Ecto neural progenitor cell (in vitro differentiated cells): ENCODE data around the gene SFRP5.

ENCODE experiments used
- DNase-seq: peaks from one replicate; pipeline ENCODE4 v3.0.0-alpha.2; 2018; ENCODE audit warnings: low spot score

SFRP5 gene

GRCh38 chr10:97765201-97765600, 6.6 kb downstream of the SFRP5 start:
- DNase-seq, result no peak

GRCh38 chr10:97764519-97764931, 7.3 kb downstream of the SFRP5 start:
- no peak for DNase-seq

DNA sequence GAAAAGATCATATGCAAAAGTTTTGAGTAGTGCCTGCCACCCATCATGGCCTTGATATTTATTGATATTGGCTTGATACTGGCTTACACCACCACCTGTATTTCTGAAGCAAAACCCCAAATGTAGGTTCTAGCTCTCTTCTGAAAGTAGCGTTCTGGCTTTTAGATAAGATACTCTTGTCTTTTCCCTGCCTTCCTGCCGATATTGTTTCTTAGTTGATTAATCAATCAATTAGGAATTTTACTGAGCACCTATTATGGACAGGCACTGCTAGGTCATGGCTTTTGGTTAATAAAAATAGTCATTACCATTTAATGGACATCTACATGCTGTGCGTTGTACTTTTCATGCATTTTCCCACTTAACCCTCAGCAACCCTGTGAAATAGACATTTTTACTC, 7.9 kb downstream of the SFRP5 start:
- DNase-seq, result no peak

DNA sequence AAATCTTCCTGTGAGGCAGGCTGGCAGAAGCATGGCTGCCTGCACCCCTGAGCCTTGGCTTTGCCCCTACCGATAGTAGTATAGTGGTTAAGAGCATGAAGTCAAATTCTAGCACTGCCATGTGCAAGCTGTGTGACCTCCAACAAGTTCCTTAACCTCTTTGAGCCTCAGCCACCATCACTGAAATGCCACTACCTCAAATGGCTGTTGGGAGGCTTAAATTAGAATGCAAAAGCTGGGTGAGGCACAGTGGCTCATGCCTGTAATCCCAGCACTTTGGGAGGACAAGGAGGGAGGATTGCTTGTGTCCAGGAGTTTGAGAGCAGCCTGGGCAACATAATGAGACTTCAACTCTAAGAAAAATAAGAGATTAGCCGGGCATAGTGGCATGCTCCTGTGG, 8.4 kb downstream of the SFRP5 start:
- DNase-seq, result no peak

DNA sequence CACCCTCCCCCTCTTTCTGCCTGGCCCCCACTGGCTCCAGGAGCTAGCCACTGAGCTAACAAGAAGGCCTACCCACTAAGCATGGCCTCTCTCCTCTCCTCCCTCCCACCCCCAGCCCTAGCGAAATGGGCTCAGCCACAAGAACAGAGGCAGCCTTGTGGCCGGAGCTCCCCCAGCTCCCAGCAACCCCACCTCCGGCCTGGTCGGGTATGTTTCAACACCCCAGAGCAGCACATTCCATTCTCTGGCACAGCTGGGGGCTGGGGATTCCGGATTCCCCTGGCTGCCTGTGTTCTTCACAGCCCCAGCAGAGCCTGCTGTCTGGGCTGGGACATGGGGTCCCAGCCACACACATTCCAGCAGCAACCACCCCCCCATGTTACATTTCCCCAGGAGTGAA, 9.0 kb downstream of the SFRP5 start:
- peak; percentile 74 for DNase-seq

DNA sequence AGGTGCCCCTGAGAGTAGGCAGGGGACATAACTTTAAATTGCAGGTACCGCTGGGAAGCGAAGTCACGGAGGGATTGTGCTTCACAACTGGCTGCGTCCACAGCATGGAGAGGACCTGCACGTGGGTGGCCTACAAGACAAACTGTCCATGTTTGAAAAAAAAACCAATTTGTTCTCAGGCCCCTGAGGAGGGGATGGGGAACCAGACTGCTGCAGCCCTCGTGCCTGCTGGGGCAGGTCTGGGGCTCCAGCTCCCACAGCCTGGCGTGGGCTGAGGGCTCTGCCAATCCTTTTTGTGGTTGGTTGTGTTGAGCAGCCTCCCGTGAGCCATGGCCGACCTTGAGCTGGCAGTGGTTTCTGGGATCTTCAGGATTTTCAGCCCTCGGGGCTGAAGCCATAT, 9.7 kb downstream of the SFRP5 start:
- DNase-seq, result no peak

DNA sequence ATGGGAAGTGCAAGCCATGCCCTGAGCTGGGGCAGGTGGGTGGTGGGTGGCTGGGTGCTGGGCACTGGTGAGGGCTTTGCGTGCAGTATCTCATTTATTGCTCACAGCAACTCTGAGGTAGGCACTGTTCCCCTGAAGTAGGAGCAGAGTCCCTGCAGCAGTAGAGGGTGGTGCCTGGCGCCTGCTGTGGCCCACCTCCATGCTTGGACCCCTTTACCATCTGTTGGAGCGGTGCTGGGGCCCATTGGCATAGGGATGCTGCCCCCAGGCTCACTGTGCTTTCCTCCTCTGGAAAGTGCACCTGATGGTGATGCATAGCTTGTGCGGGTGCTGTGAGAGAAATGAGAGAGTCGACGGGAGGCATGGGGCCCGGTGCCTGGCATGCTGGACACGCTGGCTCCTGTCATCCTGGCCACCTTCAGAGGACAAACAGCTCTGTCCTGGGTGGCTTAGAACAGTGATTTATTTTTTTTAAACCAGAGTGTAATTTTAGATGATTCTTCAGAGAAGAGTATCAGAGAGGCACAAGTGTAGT, 10.4 kb downstream of the SFRP5 start:
- DNase-seq, result no peak

DNA sequence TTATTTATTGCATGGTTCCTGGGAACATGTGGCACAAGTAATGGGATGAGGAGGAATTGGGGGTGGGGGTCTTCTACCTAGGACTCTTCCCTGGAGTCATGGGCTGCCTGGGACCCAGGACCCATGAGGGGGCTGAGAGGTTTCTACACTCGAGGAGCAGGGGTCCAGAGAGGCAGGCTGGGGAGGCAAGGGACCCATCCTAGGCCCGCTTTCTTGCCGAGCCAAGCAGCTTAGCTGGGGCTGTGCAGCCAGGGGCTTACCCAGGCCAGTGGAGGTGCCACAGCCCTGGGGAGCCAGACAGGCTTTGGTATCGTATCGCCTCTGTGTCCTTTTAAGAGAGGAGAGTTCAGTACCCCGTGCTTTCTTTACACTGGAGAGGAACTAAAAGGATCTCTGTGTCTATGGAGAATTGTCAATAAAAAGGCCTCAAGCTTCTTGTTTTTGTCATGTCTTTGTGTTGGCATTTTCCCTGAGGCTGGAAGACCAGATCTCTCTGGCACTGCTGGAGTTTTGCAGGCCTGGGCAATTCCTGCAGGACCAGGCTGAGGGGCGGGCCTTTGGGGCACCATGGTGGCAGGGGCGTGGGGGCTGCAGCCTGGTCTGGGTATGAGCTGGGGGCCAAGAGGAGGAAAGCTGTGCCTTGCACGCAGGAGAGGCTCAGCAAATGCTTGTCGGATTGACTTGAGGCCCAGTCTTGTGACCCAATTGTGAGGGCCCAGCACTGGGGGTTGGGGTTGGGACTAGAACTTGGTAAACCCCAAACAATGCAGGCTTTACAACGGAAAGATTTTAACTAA, 11.1 kb downstream of the SFRP5 start:
- no peak for DNase-seq

DNA sequence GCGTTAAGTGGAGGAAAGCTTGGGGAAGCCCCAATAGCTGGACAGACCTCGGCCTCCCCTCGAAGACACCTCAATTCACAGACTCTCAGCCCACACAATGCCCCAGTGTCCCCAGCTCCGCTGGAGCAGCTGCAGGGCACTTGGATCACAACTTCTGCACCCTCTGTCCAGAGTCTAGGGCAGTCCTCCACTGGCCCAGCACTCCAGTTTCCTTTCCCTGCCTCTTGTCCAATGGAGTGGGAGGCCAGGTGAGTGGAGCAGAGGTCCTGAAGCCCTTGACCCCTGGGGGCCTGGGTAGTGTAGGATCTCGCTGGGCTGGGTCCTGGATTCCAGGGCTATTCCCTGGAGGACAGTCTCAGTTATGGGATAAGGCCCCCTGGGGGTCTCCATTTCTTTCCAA, 11.9 kb downstream of the SFRP5 start:
- no peak for DNase-seq

GRCh38 chr10:97759158-97759887, 12.5 kb downstream of the SFRP5 start:
- DNase-seq, result peak; percentile 84

- no peak for DNase-seq
These were observed 14.3 kb downstream of the SFRP5 start for GRCh38 chr10:97757471-97757870.

DNA sequence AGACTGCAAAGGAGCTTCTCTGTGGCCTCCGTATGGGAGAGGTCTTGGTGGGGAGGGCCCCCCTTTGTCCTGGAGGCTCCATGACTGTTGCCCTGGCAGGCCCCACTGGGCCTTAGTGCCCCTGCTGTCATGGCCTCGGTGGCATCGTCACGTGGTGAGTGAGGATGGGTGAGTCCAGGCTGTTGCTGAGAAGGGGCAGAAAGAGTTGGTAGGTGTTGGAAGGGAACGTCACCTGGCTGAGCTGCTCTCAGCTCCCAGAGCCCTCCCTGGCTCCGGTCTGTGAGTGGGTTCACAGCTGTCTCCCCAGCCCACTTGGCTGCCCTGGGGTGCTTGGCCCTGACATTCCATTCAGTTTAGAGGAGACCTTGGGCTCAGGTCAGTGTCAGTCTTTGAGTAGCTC, 16.1 kb downstream of the SFRP5 start:
- no peak for DNase-seq

DNA sequence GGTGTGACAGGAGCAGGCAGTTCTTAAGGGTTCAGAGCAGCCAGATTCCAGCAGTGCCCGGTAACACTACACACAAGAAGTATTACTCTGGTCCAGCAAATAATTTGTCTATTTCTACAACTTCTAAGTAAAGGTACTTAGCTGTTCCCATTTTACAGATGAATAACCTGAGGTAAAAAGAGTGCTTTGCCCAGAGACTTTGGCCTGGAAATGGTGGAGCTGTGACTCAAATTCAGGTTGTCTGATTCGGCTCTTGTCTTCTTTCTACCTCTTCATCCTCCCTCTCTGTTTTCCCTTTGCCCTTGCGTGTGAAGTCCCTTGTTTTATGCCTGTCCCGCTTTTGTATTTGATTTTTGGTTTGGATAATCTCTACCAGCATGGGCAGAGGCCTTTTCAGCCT, 17.1 kb downstream of the SFRP5 start:
- no peak for DNase-seq

- DNase-seq, result no peak
These were observed 18.8 kb downstream of the SFRP5 start for GRCh38 chr10:97752956-97753355.

GRCh38 chr10:97748116-97748515, 23.7 kb downstream of the SFRP5 start:
- no peak for DNase-seq

GRCh38 chr10:97747573-97747972, 24.2 kb downstream of the SFRP5 start:
- no peak for DNase-seq

GRCh38 chr10:97744405-97745035, 27.3 kb downstream of the SFRP5 start:
- DNase-seq, result no peak

- no peak for DNase-seq
These were observed 28.4 kb downstream of the SFRP5 start for GRCh38 chr10:97743169-97743943.

DNA sequence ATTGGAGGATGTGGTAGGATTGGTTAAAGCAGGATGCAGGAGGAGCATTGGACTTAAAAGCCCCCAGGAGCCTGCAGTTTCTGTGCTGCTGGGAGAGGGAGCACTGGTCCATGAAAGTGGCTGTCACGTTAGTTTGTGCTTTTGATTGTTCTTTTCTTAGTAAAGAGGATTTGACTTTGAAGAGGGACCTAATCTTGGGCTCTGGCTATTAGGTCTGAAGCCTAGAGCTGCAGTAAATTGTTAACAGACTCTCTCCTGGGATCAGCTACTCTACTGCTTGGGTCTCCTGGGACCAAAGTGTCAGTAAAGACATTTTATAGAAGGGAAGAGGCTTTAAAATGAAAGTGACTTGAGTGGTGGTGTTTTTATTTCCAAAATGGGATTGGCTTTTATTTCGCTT, 31.2 kb downstream of the SFRP5 start:
- DNase-seq, result no peak

- no peak for DNase-seq
These were observed 33.2 kb downstream of the SFRP5 start for GRCh38 chr10:97738616-97739015.

GRCh38 chr10:97737770-97738265, 34.0 kb downstream of the SFRP5 start:
- DNase-seq, result no peak
